AG10803 (cell line): ENCODE data around the gene ARHGEF28.
A peak's percentile ranks its signal among the peaks of the same experiment; 100 is the strongest.

ENCODE experiments used
- DNase-seq: peaks from one replicate; pipeline ENCODE4 v3.0.0; 2010; ENCODE audit warnings: low read depth
- H3K4me3 ChIP-seq: 2 replicates; pipeline ENCODE4 v1.5.1; 2011; ENCODE audit warnings: mild to moderate bottlenecking, low read length, control low read depth
- CTCF ChIP-seq: conservative IDR thresholded peaks from 2 replicates; pipeline ENCODE4 v1.5.1; 2011; ENCODE audit warnings: mild to moderate bottlenecking, low read length, control low read depth, inconsistent platforms

Gene ARHGEF28

DNA sequence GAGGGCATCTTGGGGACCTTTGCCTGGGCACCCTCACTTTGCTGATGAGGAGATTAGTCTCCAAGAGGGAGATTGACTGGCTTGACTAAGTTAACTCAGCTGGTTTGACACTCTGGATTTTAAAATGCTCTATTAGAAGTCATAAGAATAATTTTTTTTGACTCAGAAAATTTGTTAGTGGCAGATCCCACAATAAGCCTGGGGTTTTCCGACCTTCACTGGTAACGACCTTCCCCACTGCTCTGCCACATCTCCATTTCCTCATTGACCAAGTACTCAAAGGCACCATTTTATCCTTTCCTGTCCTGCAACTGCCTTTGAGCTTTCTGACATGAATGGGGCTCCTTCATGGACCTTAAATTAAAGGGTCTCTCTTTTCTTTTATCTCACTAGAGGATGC is 67.0 kb downstream of the ARHGEF28 start:
- no peak for TF ChIP-seq CTCF
- DNase-seq, result no peak
- H3K4me3 ChIP-seq, result no peak overlapping the region

GRCh38 chr5:73693573-73694061 is 67.6 kb downstream of the ARHGEF28 start:
- peak; percentile 47 for DNase-seq
- peak; percentile 68 for TF ChIP-seq CTCF
- H3K4me3 ChIP-seq, result no peak overlapping the region

GRCh38 chr5:73694089-73694488 is 68.1 kb downstream of the ARHGEF28 start:
- H3K4me3 ChIP-seq, result no peak overlapping the region
- no peak for TF ChIP-seq CTCF
- no peak for DNase-seq

DNA sequence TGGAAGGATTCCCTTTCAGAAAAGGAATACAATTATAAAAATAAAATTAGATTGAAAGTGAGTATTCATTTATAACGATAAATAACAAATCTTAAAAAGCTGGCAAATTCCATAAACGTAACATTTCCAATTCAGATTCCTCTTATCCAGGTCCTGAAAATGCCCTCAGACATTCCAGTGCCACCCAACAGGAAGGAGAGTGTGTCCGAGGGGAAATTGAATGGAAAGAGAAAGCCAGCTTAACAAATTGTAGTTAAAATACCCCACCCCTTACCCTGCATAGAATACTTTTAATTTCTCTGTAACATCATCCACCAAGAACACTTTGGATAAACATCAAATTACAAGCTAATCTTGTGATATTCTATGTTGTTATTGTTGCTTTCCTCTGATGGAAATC is 72.0 kb downstream of the ARHGEF28 start:
- no peak overlapping the region for H3K4me3 ChIP-seq
- no peak for TF ChIP-seq CTCF
- no peak for DNase-seq

DNA sequence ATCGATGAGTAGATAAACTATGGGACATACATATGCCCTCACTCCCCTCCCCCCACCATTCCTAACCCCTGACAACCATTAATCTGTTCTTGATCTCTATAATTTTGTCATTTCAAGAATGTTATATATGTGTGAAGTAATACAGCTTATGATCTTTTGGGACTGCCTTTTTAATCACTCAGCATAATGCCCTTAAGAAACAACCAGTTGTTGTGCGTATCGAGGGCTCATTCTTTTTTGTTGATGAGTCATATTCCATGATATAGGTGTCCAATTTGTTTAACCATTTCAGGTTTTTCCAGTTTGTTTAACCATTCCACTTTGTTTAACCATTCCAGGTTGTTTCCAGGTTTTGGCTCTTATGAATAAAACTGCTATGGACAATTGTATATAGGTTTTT is 75.6 kb downstream of the ARHGEF28 start:
- DNase-seq, result no peak
- no peak overlapping the region for H3K4me3 ChIP-seq
- TF ChIP-seq CTCF, result no peak

- no peak for DNase-seq
- no peak overlapping the region for H3K4me3 ChIP-seq
- TF ChIP-seq CTCF, result no peak
Observed at GRCh38 chr5:73702534-73702933, 76.5 kb downstream of the ARHGEF28 start.

DNA sequence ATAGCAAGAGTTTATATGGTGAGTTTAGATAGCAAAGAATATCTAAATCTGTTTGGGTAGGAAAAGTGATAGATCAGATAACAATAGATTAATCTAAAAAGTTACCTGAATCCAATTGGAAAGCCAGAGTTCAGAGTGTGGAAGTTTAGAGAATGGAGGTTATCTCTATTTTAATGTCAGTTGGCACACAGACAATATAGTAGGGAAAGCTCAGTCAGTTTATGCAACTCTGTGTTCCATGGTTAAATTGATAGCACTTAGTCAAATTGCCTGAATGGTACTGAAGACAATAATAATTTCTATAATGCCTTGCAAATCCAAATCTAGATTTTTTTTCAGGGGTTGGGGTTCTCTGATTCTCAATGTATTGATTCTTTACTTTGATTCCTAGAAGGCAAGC is 77.0 kb downstream of the ARHGEF28 start:
- no peak for TF ChIP-seq CTCF
- no peak for DNase-seq
- H3K4me3 ChIP-seq, result no peak overlapping the region
